GM23338 (cell line): ENCODE measurements around the gene PSMA3. TPM values are rescaled to one million over a fixed set of nuclear protein-coding genes. Genes with fewer than 3 reads are reported as not detected.

Experiments
- ATAC-seq: fragments of 200-7000 bp; cut with Tn5 transposase; 3 replicates; pipeline ENCODE4 v1.9.1; 2020
- DNase-seq: peaks from one replicate; pipeline ENCODE4 v3.0.0-alpha.2; 2015; ENCODE audit warnings: low spot score
- H2AFZ ChIP-seq: fragments of 200-600 bp; sonication (generic); 2 replicates; pipeline ENCODE4 v1.8.0; 2016; ENCODE audit warnings: antibody characterized with exemption, mild to moderate bottlenecking, moderate library complexity
- H3F3A ChIP-seq: fragments of 200-600 bp; sonication (generic); replicated peaks from 2 replicates; pipeline ENCODE4 v1.8.0; 2017; ENCODE audit warnings: antibody characterized with exemption, mixed run types, low read depth
- H3K27ac ChIP-seq: fragments of 200-600 bp; sonication (generic); 2 replicates; pipeline ENCODE4 v1.6.1; 2016; ENCODE audit warnings: low read depth
- H3K27me3 ChIP-seq: fragments of 200-600 bp; sonication (generic); 2 replicates; pipeline ENCODE4 v1.8.0; 2016; ENCODE audit warnings: mild to moderate bottlenecking, mixed run types, moderate library complexity; ENCODE audit not compliant: insufficient read depth
- H3K36me3 ChIP-seq: fragments of 200-600 bp; sonication (generic); 2 replicates; pipeline ENCODE4 v1.8.0; 2016; ENCODE audit warnings: mild to moderate bottlenecking; ENCODE audit not compliant: insufficient read depth
- H3K4me1 ChIP-seq: fragments of 200-600 bp; sonication (generic); 2 replicates; pipeline ENCODE4 v1.8.0; 2016; ENCODE audit warnings: mild to moderate bottlenecking, moderate library complexity; ENCODE audit not compliant: insufficient read depth
- H3K4me2 ChIP-seq: fragments of 200-600 bp; sonication (generic); 2 replicates; pipeline ENCODE4 v1.7.1; 2017; ENCODE audit warnings: mixed run types
- H3K4me3 ChIP-seq: fragments of 200-600 bp; sonication (generic); 2 replicates; pipeline ENCODE4 v1.6.1; 2016; ENCODE audit warnings: mixed run types
- H3K79me2 ChIP-seq: fragments of 200-600 bp; sonication (generic); replicated peaks from 2 replicates; pipeline ENCODE4 v1.8.0; 2017; ENCODE audit warnings: mild to moderate bottlenecking; ENCODE audit not compliant: insufficient read depth
- H3K9me2 ChIP-seq: fragments of 200-600 bp; sonication (generic); 2 replicates; pipeline ENCODE4 v1.8.0; 2017; ENCODE audit not compliant: insufficient read depth
- H4K20me1 ChIP-seq: fragments of 200-600 bp; sonication (generic); replicated peaks from 2 replicates; pipeline ENCODE4 v1.8.0; 2017; ENCODE audit warnings: mild to moderate bottlenecking; ENCODE audit not compliant: insufficient read depth
- H3K27ac Mint-ChIP-seq: 2 replicates; pipeline ENCODE4 v1.8.0; 2020; ENCODE audit warnings: inconsistent platforms, mild to moderate bottlenecking, moderate library complexity, mixed read lengths
- H3K27me3 Mint-ChIP-seq: 3 replicates; pipeline ENCODE4 v1.8.0; 2022; ENCODE audit warnings: low read depth, mild to moderate bottlenecking, moderate library complexity, mixed read lengths, inconsistent platforms; ENCODE audit not compliant: insufficient read depth, poor library complexity
- H3K36me3 Mint-ChIP-seq: 3 replicates; pipeline ENCODE4 v1.8.0; 2021; ENCODE audit warnings: low read depth, mild to moderate bottlenecking, inconsistent platforms, moderate library complexity, mixed read lengths
- H3K4me1 Mint-ChIP-seq: 3 replicates; pipeline ENCODE4 v1.8.0; 2020; ENCODE audit warnings: mild to moderate bottlenecking, inconsistent platforms, mixed read lengths
- H3K4me3 Mint-ChIP-seq: 3 replicates; pipeline ENCODE4 v1.8.0; 2021; ENCODE audit warnings: moderate library complexity, mild to moderate bottlenecking, inconsistent platforms, mixed read lengths
- H3K9me3 Mint-ChIP-seq: 3 replicates; pipeline ENCODE4 v1.8.0; 2020; ENCODE audit warnings: moderate library complexity, mild to moderate bottlenecking, inconsistent platforms, mixed read lengths
- CREB1 ChIP-seq: fragments of 250-450 bp; sonication (Bioruptor Pico); IDR thresholded peaks from 2 replicates; pipeline ENCODE4 v1.5.0; 2020; ENCODE audit warnings: low read depth, mild to moderate bottlenecking, moderate library complexity
- CTCF ChIP-seq, 2 experiments: fragments of 200-600 bp in 1 of 2; sonication (generic) in 1 of 2; conservative IDR thresholded peaks; 2 replicates each; pipeline versions ENCODE4 v1.5.1 to v1.6.1; 2016 to 2017; ENCODE audit warnings: antibody characterized with exemption in 2 of 2, low read depth in 2 of 2, mild to moderate bottlenecking in 2 of 2, moderate library complexity in 1 of 2
- EZH2 ChIP-seq: fragments of 200-600 bp; sonication (generic); IDR thresholded peaks from one replicate; pipeline ENCODE4 v1.8.0; 2017; ENCODE audit warnings: antibody characterized with exemption, mild to moderate bottlenecking, low read depth; ENCODE audit not compliant: unreplicated experiment
- EZH2phosphoT487 ChIP-seq: fragments of 200-600 bp; sonication (generic); IDR thresholded peaks from one replicate; pipeline ENCODE4 v1.8.1; 2018; ENCODE audit warnings: antibody characterized with exemption; ENCODE audit not compliant: unreplicated experiment
- NANOG ChIP-seq: IDR thresholded peaks from 2 replicates; pipeline ENCODE4 v1.6.1; 2016; ENCODE audit warnings: antibody characterized with exemption, borderline replicate concordance
- REST ChIP-seq: IDR thresholded peaks from one replicate; pipeline ENCODE4 v1.6.1; 2018; ENCODE audit warnings: antibody characterized with exemption; ENCODE audit not compliant: unreplicated experiment
- STAT1 ChIP-seq: IDR thresholded peaks from one replicate; pipeline ENCODE4 v1.6.1; 2016; ENCODE audit warnings: antibody characterized with exemption; ENCODE audit not compliant: unreplicated experiment
- ZNF114 ChIP-seq: fragments of 250-450 bp; sonication (Bioruptor Pico); IDR thresholded peaks from 2 replicates; pipeline ENCODE4 v1.5.0; 2020; ENCODE audit warnings: mild to moderate bottlenecking, moderate library complexity
- ZNF331 ChIP-seq: fragments of 250-450 bp; sonication (Bioruptor Pico); IDR thresholded peaks from 2 replicates; pipeline ENCODE4 v1.5.0; 2020; ENCODE audit warnings: low read depth, mild to moderate bottlenecking, moderate library complexity
- ZNF462 ChIP-seq: fragments of 250-450 bp; sonication (Bioruptor Pico); IDR thresholded peaks from 2 replicates; pipeline ENCODE4 v1.5.0; 2020; ENCODE audit warnings: mild to moderate bottlenecking, moderate library complexity
- polyA plus RNA-seq: library from polyadenylated mRNA; unstranded; fragments of >200 nt; fragmentation: Nextera tagmentation; extraction: Ambion mirVana; gene quantifications from 2 replicates; pipeline ENCODE4 v1.2.1, GENCODE V29; 2016
- total RNA-seq: library from RNA; depleted of rRNA; stranded (reverse); fragments of >200 nt; shearing (Covaris generic); gene quantifications from 2 replicates; pipeline ENCODE4 v1.2.3, GENCODE V29; 2014

Gene PSMA3
- total and polyA plus RNA-seq, 2 experiments from 2014 or later = 184 to 677 TPM

- TF ChIP-seq ZNF462 (CRISPR knock-in tag) (no peak), STAT1 (no peak), ZNF114 (no peak), CTCF (conservative IDR thresholded peaks at IDR 0.05; ENCODE audit: low read depth in 2 of 2) (no peak), EZH2phosphoT487 (no peak)
These were observed 52.1 kb downstream of the PSMA3 start (continued) for GRCh38 chr14:58296726-58297125.

- Histone ChIP-seq H3K27ac (peak overlapping the region; percentile 90), H2AFZ (no peak overlapping the region), H3F3A (0 out of 2 replicates have a peak, but pooled peaks cover 5% of the 10 kb centered on the region), H3K27me3 (no peaks in the 10 kb centered on the region), H4K20me1 (peaks cover 8% of the 10 kb centered on the region), H3K4me3 (peak overlapping the region; percentile 84), H3K4me1 (peaks cover 13% of the 10 kb centered on the region), H3K4me2 (peak overlapping the region; percentile 92), H3K79me2 (peaks cover 66% of the 10 kb centered on the region), H3K36me3 (peaks cover 4% of the 10 kb centered on the region; the same call in 1 of the 2 replicates), H3K9me2 (no peaks in the 10 kb centered on the region)
- peaks cover 40% of the 10 kb centered on the region for H3K36me3 Mint-ChIP-seq
- no peak for ATAC-seq
- no peak overlapping the region for H3K4me3 Mint-ChIP-seq
- no peaks in the 10 kb centered on the region for H3K9me3 Mint-ChIP-seq
- H3K27ac Mint-ChIP-seq = no peak overlapping the region
- H3K4me1 Mint-ChIP-seq = peaks cover 6% of the 10 kb centered on the region; the same call in 2 of the 3 replicates
- peak; percentile 55 for DNase-seq
- H3K27me3 Mint-ChIP-seq = no peaks in the 10 kb centered on the region
- TF ChIP-seq STAT1 = no peak
- TF ChIP-seq ZNF331 (CRISPR knock-in tag) = no peak
- TF ChIP-seq CREB1 (CRISPR knock-in tag) = no peak
- TF ChIP-seq EZH2phosphoT487 = no peak
- TF ChIP-seq NANOG = no peak
- TF ChIP-seq ZNF114 = no peak
- TF ChIP-seq CTCF (conservative IDR thresholded peaks at IDR 0.05; ENCODE audit: low read depth in 2 of 2) = no peak
- TF ChIP-seq EZH2 = no peak
- TF ChIP-seq REST = no peak
These were observed 52.7 kb downstream of the PSMA3 start for GRCh38 chr14:58297412-58297761.
